HG02759 (cell line): Measurements from ENCODE around the gene PKDREJ.

Experiments
- ATAC-seq: cut with Tn5 transposase; IDR thresholded peaks from one replicate; pipeline ENCODE4 v1.9.1; 2021; ENCODE audit warnings: mild to moderate bottlenecking, moderate library complexity; ENCODE audit not compliant: unreplicated experiment

Gene PKDREJ

GRCh38 chr22:46239261-46240048 is 23.7 kb downstream of the PKDREJ start:
- ATAC-seq, result no peak

- no peak for ATAC-seq
These were observed 24.6 kb downstream of the PKDREJ start for GRCh38 chr22:46238541-46238940.

- no peak for ATAC-seq
These were observed 25.6 kb downstream of the PKDREJ start for GRCh38 chr22:46237453-46238124.

DNA sequence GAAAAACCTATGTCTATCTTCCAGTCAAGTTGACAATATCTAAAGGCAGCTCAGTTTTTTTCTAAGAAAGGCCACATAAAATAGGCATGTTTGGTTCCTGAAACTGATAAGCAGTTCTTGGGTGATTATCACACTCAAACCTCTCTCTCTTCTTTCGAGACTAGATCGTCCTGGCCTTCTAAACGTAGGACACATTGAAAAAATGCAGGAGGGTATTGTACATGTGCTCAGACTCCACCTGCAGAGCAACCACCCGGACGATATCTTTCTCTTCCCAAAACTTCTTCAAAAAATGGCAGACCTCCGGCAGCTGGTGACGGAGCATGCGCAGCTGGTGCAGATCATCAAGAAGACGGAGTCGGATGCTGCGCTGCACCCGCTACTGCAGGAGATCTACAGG is 28.2 kb downstream of the PKDREJ start:
- no peak for ATAC-seq

GRCh38 chr22:46233231-46233630 is 29.9 kb downstream of the PKDREJ start:
- ATAC-seq, result no peak

DNA sequence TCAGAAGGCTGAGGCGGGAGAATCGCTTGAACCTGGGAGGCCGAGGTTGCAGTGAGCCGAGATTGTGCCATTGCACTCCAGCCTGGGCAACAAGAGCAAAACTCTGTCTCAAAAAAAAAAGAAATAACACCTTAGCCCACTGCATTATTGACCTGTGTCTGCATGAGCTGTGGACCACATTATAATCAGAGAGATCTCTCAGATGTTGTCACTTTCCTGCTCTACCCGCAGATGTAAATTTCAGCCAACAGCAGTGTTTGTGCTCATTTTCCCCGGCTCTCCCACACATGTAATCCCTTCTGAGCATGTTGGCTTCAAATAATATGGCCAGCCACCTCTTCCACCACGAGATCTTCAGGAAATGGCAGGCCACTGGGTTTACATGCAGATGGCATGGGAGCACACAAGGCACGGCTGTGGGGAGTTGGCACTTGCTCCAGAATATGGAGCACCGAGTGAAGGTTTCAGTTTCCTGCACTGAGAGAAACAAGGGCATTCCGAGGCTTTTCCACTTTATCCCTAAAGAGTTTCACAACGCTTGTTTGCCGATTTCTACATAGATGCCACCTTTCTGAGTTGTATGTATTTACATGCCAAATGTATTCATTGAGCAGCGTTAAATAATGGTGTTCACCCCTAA is 32.8 kb downstream of the PKDREJ start:
- no peak for ATAC-seq

DNA sequence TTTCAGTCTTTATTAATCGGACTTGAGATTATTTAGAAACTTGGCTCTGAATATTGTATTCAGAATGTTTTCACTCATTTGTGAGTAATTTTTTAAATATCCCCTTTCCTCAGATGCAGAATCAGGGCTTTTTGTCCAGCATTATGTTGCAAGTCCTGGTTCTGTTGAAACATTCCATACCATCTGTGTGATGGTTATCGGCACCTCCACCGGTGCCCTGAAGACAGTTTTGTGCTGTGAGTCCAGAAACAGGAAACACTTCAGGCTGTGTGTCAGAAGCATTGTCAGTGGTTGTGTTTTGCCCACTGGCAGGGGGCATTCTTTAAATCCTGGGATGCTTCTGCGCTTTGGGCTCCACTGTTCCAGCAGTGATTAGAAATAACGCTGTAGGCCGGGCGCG is 33.4 kb downstream of the PKDREJ start:
- no peak for ATAC-seq

- no peak for ATAC-seq
These were observed 36.6 kb downstream of the PKDREJ start for GRCh38 chr22:46226577-46226976.

- no peak for ATAC-seq
These were observed 37.5 kb downstream of the PKDREJ start for GRCh38 chr22:46225631-46226030.

DNA sequence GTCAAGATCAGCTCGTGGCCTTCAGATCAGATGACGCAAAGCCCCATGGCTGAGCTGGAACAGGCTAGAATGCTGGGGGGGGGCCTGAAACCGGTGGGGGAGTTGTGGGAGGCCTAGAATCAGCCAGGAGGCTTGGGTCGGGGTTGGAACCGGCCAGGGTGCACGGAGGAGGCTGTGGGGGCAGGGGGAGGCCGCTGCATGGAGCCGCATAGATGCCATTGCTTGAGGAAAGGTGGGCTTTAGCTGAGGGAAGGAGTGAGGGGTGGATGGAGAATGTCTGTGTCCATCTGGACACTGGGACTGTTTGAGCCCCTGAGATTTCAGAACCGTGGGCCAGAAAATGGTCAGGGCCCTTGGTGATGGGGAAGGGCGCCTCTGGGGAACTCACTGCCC is 38.2 kb downstream of the PKDREJ start:
- ATAC-seq, result no peak

DNA sequence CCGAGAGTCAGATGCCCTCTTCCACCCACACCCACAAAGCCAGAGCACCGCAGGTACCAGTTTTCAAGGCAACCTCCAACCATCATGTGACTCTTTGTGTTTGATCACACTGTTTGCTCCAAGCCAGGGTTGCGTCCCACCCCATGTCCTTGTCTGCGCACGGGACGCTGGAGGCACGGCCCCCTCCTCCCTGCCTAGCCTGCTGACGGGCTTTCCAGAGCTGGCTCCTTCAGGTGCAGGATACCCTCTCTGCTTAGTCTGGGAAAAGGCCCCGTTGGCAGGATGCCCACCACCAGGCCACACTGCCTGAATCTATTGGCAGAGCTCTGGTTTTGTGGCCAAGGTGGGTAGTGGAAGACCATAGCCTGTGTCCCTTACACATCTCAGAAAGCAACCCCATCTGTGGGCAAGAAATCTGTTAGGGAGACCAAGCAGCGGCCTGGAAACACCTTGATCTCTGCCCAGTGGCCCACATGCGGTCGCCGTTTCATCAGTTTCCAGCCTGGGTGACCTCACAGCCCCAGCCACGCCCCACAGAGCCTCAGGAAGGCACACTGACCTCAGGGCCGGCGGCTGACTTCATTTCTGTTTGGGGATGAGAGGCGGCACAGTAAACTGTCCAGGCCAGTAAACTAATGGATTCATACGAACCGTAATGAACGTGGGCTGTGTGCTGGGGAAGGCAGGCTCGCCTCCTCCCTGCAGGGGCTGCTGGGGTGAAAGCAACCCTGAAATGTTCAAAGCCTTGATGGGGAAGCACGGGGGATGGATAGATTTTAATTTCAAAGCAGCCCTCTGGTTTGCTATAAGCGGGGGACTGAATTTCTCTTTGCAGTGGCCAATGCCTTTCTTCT is 38.9 kb downstream of the PKDREJ start:
- ATAC-seq, result no peak

DNA sequence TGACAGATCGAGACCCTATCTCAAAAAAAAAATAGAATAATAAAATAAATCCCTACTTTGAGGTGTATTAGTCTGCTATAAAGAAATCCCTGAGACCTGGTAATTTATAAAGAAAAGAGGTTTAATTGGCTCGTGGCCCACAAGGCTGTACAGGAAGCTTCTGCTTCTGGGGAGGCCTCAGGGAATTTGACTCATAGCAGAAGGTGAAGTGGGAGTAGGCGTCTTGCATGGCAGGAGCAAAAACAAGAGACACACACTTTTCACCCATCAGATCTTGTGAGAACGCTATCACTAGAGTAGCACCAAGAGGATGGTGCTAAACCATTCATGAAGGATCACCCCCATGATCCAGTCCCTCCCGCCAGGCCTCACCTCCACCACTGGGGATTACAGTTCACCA is 42.2 kb downstream of the PKDREJ start:
- no peak for ATAC-seq

GRCh38 chr22:46219636-46220035 is 43.5 kb downstream of the PKDREJ start:
- ATAC-seq, result no peak

DNA sequence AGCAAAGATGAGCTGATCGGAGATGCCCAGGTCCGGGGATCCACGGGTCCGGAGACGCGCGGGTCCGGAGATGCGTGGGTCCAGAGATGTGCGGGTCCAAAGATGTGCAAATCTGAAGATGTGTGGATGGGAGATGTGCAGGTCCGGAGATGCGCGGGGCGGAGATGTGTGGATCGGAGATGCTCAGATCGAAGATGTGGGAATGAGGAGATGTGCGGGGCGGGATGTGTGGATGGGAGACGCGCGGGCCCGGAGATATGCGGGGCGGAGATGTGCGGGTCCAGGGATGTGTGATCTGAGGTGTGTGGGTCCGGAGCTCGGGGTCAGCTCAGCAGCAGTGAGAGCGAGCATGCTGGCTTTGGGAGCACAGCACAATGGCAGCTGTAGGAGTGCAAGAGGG is 48.5 kb downstream of the PKDREJ start:
- ATAC-seq, result no peak

GRCh38 chr22:46214149-46214548 is 49.0 kb downstream of the PKDREJ start:
- ATAC-seq, result no peak

DNA sequence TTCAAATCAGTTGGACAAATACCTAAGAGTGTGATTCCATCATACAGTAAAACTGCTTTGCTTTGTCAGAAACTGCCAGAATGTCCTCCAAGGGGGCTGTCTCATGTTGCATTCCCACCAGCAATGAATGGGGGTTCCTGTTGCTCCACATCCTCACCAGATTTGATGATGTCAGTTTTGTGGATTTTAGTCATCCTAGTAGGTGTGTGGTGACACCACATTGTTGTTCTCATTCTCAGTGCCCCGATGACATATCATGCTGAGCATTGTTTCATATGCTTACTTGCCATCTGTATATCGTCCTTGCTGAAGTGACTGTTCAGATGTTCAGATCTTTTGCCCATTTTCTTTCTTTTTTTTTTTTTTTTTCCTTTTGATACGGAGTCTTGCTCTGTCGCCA is 50.1 kb downstream of the PKDREJ start:
- no peak for ATAC-seq

- ATAC-seq, result no peak
These were observed 50.9 kb downstream of the PKDREJ start for GRCh38 chr22:46212195-46212594.

GRCh38 chr22:46209262-46209661 is 53.9 kb downstream of the PKDREJ start:
- no peak for ATAC-seq
